HG03442 (cell line): ENCODE measurements around the gene SLC26A11.

Source experiments
- ATAC-seq: cut with Tn5 transposase; IDR thresholded peaks from one replicate; pipeline ENCODE4 v1.9.1; 2021; ENCODE audit warnings: mild to moderate bottlenecking, moderate library complexity; ENCODE audit not compliant: unreplicated experiment

The SLC26A11 gene

GRCh38 chr17:80220054-80220735, at the start of gene SLC26A11, which contains the start of gene SGSH:
TSS of gene SLC26A11 (plus strand) at chr17:80220427. CDS start at chr17:80221561, 1,134 bp downstream.
TSS of gene SGSH (minus strand) at chr17:80220333. CDS start at chr17:80220313, 20 bp downstream.
- peak; percentile 26 for ATAC-seq

- no peak for ATAC-seq
Measured at GRCh38 chr17:80171681-80172080, 48.5 kb upstream of the SLC26A11 start.

- no peak for ATAC-seq
Measured at GRCh38 chr17:80173126-80173525, 47.1 kb upstream of the SLC26A11 start.

GRCh38 chr17:80173916-80174315, 46.3 kb upstream of the SLC26A11 start:
- ATAC-seq, result no peak

GRCh38 chr17:80176757-80177156, 43.5 kb upstream of the SLC26A11 start:
- ATAC-seq, result no peak

- ATAC-seq, result no peak
Measured at GRCh38 chr17:80177986-80178595, 42.1 kb upstream of the SLC26A11 start.

GRCh38 chr17:80180192-80180591, 40.0 kb upstream of the SLC26A11 start:
- ATAC-seq, result no peak

- ATAC-seq, result no peak
Measured at GRCh38 chr17:80181431-80181830, 38.8 kb upstream of the SLC26A11 start.

GRCh38 chr17:80182118-80182844, 37.9 kb upstream of the SLC26A11 start:
- no peak for ATAC-seq

- ATAC-seq, result no peak
Measured at GRCh38 chr17:80182845-80183223, 37.4 kb upstream of the SLC26A11 start.

- ATAC-seq, result no peak
Measured at GRCh38 chr17:80183581-80184422, 36.4 kb upstream of the SLC26A11 start.

GRCh38 chr17:80184423-80184714, 35.9 kb upstream of the SLC26A11 start:
- no peak for ATAC-seq

- ATAC-seq, result no peak
Measured at GRCh38 chr17:80185968-80186367, 34.3 kb upstream of the SLC26A11 start.

GRCh38 chr17:80187090-80187489, 33.1 kb upstream of the SLC26A11 start:
- no peak for ATAC-seq

GRCh38 chr17:80187515-80187941, 32.7 kb upstream of the SLC26A11 start:
- no peak for ATAC-seq

- no peak for ATAC-seq
Measured at GRCh38 chr17:80189611-80190010, 30.6 kb upstream of the SLC26A11 start.

- ATAC-seq, result no peak
Measured at GRCh38 chr17:80190716-80191115, 29.5 kb upstream of the SLC26A11 start.

GRCh38 chr17:80191192-80191591, 29.0 kb upstream of the SLC26A11 start:
- no peak for ATAC-seq

- ATAC-seq, result no peak
Measured at GRCh38 chr17:80191865-80192661, 28.2 kb upstream of the SLC26A11 start.

- no peak for ATAC-seq
Measured at GRCh38 chr17:80195141-80195540, 25.1 kb upstream of the SLC26A11 start.
